ENCODE results near the gene NCL.
"Not testable (repeated sequence)": the region's sequence is repeated elsewhere in the genome, so short reads cannot be mapped to it uniquely, and the experiment has no call there.

Gene NCL

DNA sequence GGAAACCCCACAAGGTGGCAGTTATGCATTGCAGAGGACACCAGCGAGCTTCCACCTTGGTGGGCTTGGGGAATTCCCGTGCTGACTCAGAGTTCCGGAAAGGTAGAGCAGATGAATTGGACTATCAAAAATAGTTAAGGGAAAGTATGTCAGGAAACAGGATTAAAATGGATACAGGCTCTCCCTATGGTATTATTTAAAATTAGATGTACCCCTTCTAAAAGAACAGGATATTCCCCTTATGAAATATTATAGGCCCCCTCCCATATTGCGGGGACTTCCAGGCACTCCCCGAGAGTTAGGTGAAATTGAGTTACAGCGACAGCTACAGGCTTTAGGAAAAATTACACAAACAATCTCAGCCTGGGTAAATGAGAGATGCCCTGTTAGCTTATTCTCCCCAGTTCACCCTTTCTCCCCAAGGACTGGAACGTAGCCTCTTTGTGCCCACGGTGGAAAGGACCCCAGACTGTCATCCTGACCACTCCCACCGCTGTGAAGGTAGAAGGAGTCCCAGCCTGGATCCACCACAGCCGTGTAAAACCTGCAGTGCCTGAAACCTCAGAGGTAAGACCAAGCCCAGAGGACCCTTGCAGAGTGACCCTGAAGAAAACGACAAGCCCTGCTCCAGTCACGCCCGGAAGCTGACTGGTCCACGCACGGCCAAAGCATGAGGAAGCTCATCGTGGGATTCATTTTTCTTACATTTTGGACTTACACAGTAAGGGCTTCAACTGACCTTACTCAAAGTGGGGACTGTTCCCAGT, 58.5 kb downstream of the NCL start:
- not testable (repeated sequence) for DNase-seq (ENCODE audit: low spot score)

- not testable (repeated sequence) for DNase-seq (ENCODE audit: low spot score)
These were observed 60.1 kb downstream of the NCL start for GRCh38 chr2:231404183-231404578.

Data from kidney capillary endothelial cell (primary cell).